Lung (tissue), 12 donors: Measurements from ENCODE around the gene MCOLN3. TPM values are rescaled to one million over a fixed set of nuclear protein-coding genes. Genes with fewer than 3 reads are reported as not detected.

Experiments
- ATAC-seq: fragments of 200-7000 bp; cut with Tn5 transposase; one replicate; pipeline ENCODE4 v1.9.1; 2020; ENCODE audit warnings: moderate number of reproducible peaks; ENCODE audit not compliant: insufficient read depth, low FRiP score
- DNase-seq, 3 donors: peaks; one replicate each; pipeline ENCODE4 v3.0.0-alpha.2; 2013 to 2017
- H3K27ac ChIP-seq, 2 donors: one replicate each; pipeline ENCODE4 v1.5.1; 2013; ENCODE audit warnings: mild to moderate bottlenecking in 2 of 2, moderate library complexity in 2 of 2, control low read depth in 1 of 2, inconsistent platforms in 1 of 2, low read depth in 1 of 2, low read length in 1 of 2
- H3K27me3 ChIP-seq, 3 donors: one replicate each; pipeline ENCODE4 v1.5.1; 2013; ENCODE audit warnings: low read length in 2 of 3; ENCODE audit not compliant: control insufficient read depth in 3 of 3, insufficient read depth in 3 of 3
- H3K36me3 ChIP-seq, 4 donors: one replicate each; pipeline ENCODE4 v1.5.1; 2013; ENCODE audit warnings: low read length in 4 of 4, mild to moderate bottlenecking in 1 of 4, moderate library complexity in 1 of 4; ENCODE audit not compliant: control insufficient read depth in 4 of 4, insufficient read depth in 4 of 4
- H3K4me1 ChIP-seq, 5 donors: one replicate each; pipeline ENCODE4 v1.5.1; 2013; ENCODE audit warnings: low read length in 5 of 5, mild to moderate bottlenecking in 2 of 5, moderate library complexity in 1 of 5; ENCODE audit not compliant: control insufficient read depth in 5 of 5, insufficient read depth in 5 of 5
- H3K4me3 ChIP-seq: one replicate; pipeline ENCODE4 v1.5.1; 2013; ENCODE audit warnings: mild to moderate bottlenecking, control low read depth, moderate library complexity
- H3K9ac ChIP-seq, 2 donors: one replicate each; pipeline ENCODE4 v1.5.1; 2013; ENCODE audit warnings: low read length in 2 of 2, control low read depth in 1 of 2; ENCODE audit not compliant: insufficient read depth in 1 of 2
- H3K9me3 ChIP-seq, 4 donors: one replicate each; pipeline ENCODE4 v1.5.1; 2013; ENCODE audit warnings: low read length in 3 of 4, mild to moderate bottlenecking in 1 of 4, moderate library complexity in 1 of 4; ENCODE audit not compliant: control insufficient read depth in 4 of 4, insufficient read depth in 3 of 4
- WGBS, 2 donors: extraction: QIAGEN DNeasy Blood & Tissue Kit; methylation state at CpG; one replicate each; pipeline ENCODE4 v1.1.7; 2013; 5-methylcytosine and 5-hydroxymethylcytosine counted together
- polyA plus RNA-seq, 2 donors: library from polyadenylated mRNA; stranded (reverse); fragments of 200-250 nt; gene quantifications; one replicate each; pipeline ENCODE4 v1.2.1, GENCODE V29; 2013
- total RNA-seq, 2 donors: library from RNA; depleted of rRNA in 1 of 2; stranded (reverse); fragments of >200 nt in 1 of 2; gene quantifications; one replicate each; pipeline ENCODE4 v1.2.1, GENCODE V29; 2014 to 2021
- TF ChIP-seq, protein P1 (sequence below): IDR thresholded peaks from 2 replicates; pipeline ENCODE4 v1.5.1; 2012; ENCODE audit warnings: mild to moderate bottlenecking; ENCODE audit errors: control extremely low read depth, extremely low read depth
- donor health status: control.
- donor health status: control.
- donor health status: Bipolar disorder and iron deficiency.
- donor health status: healthy.
- donor health status: DM: yes; HTN: yes; CAD: no.

MCOLN3 gene
- total and polyA plus RNA-seq, 4 donors: 0.68 to 4.5 (median 2.5) TPM

DNA sequence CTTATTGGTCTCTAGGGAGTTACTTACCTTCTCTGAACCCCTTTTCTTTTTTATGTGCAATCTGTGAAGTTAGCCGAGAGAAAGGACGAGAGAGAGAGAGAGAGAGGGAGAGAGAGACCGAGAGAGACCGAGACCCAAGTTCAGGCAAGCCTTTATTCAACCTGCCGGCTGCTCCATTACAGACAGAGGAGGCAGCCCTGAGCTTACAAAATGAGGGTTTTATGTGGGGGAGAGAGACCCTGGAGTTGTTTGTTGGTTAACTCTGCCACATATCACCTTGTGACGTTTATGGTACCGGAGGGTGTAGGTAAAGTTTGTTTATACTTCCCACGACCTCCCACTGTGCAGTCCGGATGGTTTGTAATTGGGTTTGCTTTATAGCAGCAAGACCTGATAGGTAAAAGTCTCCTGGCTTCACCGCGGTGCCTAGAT lies 1.5 kb upstream of the MCOLN3 start:
- peaks cover 0 to 8% (median 0%) of the 10 kb centered on the region in 5 donors for H3K4me1 ChIP-seq
- ATAC-seq (no peak), DNase-seq (no peak)
- TF ChIP-seq, protein P1, sequence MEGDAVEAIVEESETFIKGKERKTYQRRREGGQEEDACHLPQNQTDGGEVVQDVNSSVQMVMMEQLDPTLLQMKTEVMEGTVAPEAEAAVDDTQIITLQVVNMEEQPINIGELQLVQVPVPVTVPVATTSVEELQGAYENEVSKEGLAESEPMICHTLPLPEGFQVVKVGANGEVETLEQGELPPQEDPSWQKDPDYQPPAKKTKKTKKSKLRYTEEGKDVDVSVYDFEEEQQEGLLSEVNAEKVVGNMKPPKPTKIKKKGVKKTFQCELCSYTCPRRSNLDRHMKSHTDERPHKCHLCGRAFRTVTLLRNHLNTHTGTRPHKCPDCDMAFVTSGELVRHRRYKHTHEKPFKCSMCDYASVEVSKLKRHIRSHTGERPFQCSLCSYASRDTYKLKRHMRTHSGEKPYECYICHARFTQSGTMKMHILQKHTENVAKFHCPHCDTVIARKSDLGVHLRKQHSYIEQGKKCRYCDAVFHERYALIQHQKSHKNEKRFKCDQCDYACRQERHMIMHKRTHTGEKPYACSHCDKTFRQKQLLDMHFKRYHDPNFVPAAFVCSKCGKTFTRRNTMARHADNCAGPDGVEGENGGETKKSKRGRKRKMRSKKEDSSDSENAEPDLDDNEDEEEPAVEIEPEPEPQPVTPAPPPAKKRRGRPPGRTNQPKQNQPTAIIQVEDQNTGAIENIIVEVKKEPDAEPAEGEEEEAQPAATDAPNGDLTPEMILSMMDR: no peak
- H3K27ac ChIP-seq: no peak overlapping the region
- peaks cover 0 to 3% (median 0%) of the 10 kb centered on the region in 4 donors for H3K9me3 ChIP-seq
- no peak overlapping the region for H3K9ac ChIP-seq
- H3K4me3 ChIP-seq: no peak overlapping the region
- 35 to 50% methylated on average over 11 of the region's 11 CpGs for WGBS, 2 donors
- peaks cover 0 to 64% (median 58%) of the 10 kb centered on the region in 3 donors for H3K27me3 ChIP-seq
- H3K36me3 ChIP-seq: no peaks in the 10 kb centered on the region

DNA sequence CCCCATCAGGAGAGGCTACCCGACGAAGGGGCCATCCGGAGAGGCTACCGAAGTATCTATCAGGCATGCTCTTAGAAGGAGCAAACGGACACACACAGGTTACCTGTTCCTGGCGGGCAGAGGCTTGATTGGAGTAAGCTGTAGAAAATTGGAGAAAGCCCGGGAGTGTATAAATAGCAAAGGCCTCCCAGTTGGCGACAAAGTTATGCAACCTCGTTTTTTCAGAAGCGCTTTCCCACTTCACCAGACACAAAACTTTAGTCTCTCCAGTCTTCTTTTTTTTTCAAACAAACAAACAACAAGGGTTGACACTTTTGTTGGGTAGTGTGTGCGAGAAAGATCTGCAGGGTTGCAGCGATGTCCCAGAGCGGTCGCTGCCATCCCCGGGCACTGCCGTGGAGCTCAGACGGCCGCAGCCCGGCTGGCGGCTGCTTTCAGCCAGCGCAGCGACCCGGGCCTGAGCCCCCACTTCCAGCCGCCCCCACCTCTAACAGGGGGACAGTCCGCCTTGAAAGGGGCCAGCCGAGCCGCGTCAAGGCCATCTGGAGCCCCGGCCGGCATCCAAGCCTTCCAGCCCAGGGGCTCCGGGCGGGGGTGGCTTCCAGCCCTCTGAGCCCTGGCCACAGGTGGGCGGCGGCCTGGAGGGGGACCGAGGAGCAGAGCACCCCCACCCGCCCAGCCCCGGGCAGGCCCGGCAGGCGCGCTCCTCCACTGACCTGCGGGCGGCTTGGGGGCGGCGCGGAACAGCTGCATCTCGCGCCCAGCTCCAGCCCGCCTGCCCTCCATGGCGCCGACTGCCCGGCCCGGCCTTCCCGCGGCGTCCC lies 616 bp downstream of the MCOLN3 start:
- H3K27ac ChIP-seq: no peak overlapping the region

DNA sequence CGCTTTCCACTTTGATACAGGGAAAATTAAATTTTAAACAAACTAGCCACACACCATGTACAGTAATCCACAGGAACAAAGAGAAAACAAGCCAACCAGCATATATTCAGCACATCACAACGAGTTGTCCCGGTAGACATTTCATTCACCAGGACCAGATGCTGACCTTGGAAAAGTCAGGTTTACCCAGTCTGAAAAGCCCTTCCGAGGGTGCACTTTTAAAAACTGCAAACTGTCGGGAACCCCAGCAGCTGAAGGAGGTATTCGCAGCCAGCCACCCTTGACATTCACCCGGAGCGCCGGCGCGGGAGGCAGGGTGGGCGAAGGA lies 1.2 kb downstream of the MCOLN3 start:
- peaks cover 0 to 3% (median 0%) of the 10 kb centered on the region in 4 donors for H3K9me3 ChIP-seq
- TF ChIP-seq, protein P1: no peak
- DNase-seq (peak in 1 of 3 donors; percentile 29), ATAC-seq (no peak)
- 27 to 29% methylated on average over 12 of the region's 12 CpGs for WGBS, 2 donors
- no peak overlapping the region for H3K27ac ChIP-seq
- peak overlapping the region in 1 of 2 donors; percentile 0 for H3K9ac ChIP-seq
- H3K27me3 ChIP-seq: peaks cover 0 to 74% (median 69%) of the 10 kb centered on the region in 3 donors
- H3K4me1 ChIP-seq: peaks cover 0 to 8% (median 0%) of the 10 kb centered on the region in 5 donors
- H3K4me3 ChIP-seq: no peak overlapping the region
- H3K36me3 ChIP-seq: no peaks in the 10 kb centered on the region

More for the DNA sequence above, 616 bp downstream of the MCOLN3 start:
- H3K36me3 ChIP-seq: no peaks in the 10 kb centered on the region
- peak; percentile 64 for ATAC-seq
- H3K27me3 ChIP-seq: peaks cover 0 to 69% (median 67%) of the 10 kb centered on the region in 3 donors
- TF ChIP-seq, protein P1: no peak
- H3K9ac ChIP-seq: no peak overlapping the region
- WGBS, 2 donors: 4 to 5% methylated on average over 40 to 55 of the region's 55 CpGs
- peak; percentile 30 to 67 (median 63) for DNase-seq
- peaks cover 0 to 8% (median 0%) of the 10 kb centered on the region in 5 donors for H3K4me1 ChIP-seq
- H3K9me3 ChIP-seq: peaks cover 0 to 3% (median 0%) of the 10 kb centered on the region in 4 donors
- H3K4me3 ChIP-seq: peak overlapping the region; percentile 54
